Measurements from ENCODE around the gene SCGB1C1. TPM values are rescaled to one million over a fixed set of nuclear protein-coding genes. Genes with fewer than 3 reads are reported as not detected.

Gene SCGB1C1
- total and polyA plus RNA-seq, 2 experiments from 2014 or later, result not detected

- Histone ChIP-seq H3F3A (replicated peaks; ENCODE audit: low read depth) (peaks cover 11% of the 10 kb centered on the region; the same call in 1 of the 2 replicates), H3K4me3 (peak overlapping the region; percentile 88), H2AFZ (peak overlapping the region; percentile 94), H3K4me1 (ENCODE audit: insufficient read depth) (peaks cover 10% of the 10 kb centered on the region), H3K36me3 (ENCODE audit: insufficient read depth) (0 out of 2 replicates have a peak, but pooled peaks cover 5% of the 10 kb centered on the region), H3K27ac (ENCODE audit: low read depth) (no peak overlapping the region), H4K20me1 (replicated peaks; ENCODE audit: insufficient read depth) (peaks cover 15% of the 10 kb centered on the region), H3K9me2 (ENCODE audit: insufficient read depth) (no peaks in the 10 kb centered on the region), H3K4me2 (peak overlapping the region; percentile 92), H3K79me2 (replicated peaks; ENCODE audit: insufficient read depth) (peaks cover 26% of the 10 kb centered on the region), H3K27me3 (ENCODE audit: insufficient read depth) (no peaks in the 10 kb centered on the region)
- TF ChIP-seq ZNF462 (CRISPR knock-in tag; IDR thresholded peaks at IDR 0.05) (no peak), ZNF114 (CRISPR knock-in tag; IDR thresholded peaks at IDR 0.05) (no peak), NANOG (IDR thresholded peaks at IDR 0.05; ENCODE audit: borderline replicate concordance) (no peak), ZNF331 (CRISPR knock-in tag; IDR thresholded peaks at IDR 0.05; ENCODE audit: low read depth) (no peak), EZH2 (IDR thresholded peaks at IDR 0.05; ENCODE audit: low read depth, unreplicated experiment) (no peak), CTCF (conservative IDR thresholded peaks at IDR 0.05; ENCODE audit: low read depth in 2 of 2) (no peak), REST (IDR thresholded peaks at IDR 0.05; ENCODE audit: unreplicated experiment) (no peak), ETS1 (IDR thresholded peaks at IDR 0.05) (no peak), POLR2AphosphoS5 (IDR thresholded peaks at IDR 0.05; ENCODE audit: low read depth) (no peak), JUNB (IDR thresholded peaks at IDR 0.05; ENCODE audit: unreplicated experiment) (no peak), CREB1 (CRISPR knock-in tag; IDR thresholded peaks at IDR 0.05; ENCODE audit: low read depth) (no peak), EZH2phosphoT487 (IDR thresholded peaks at IDR 0.05; ENCODE audit: unreplicated experiment) (no peak), STAT1 (IDR thresholded peaks at IDR 0.05; ENCODE audit: unreplicated experiment) (no peak)
- no peaks in the 10 kb centered on the region for H3K9me3 Mint-ChIP-seq
- 0 out of 3 replicates have a peak, but pooled peaks cover 4% of the 10 kb centered on the region for H3K4me1 Mint-ChIP-seq
- ATAC-seq (no peak), DNase-seq (ENCODE audit: low spot score) (no peak)
- 0 out of 2 replicates have a peak overlapping the region, but pooled peaks have one; percentile 13 for H3K27ac Mint-ChIP-seq
- H3K36me3 Mint-ChIP-seq (ENCODE audit: low read depth), result peaks cover 7% of the 10 kb centered on the region
- H3K27me3 Mint-ChIP-seq (ENCODE audit: insufficient read depth, low read depth, poor library complexity), result peaks cover 5% of the 10 kb centered on the region
- H3K4me3 Mint-ChIP-seq, result peak overlapping the region; percentile 93
Observed at GRCh38 chr11:235609-235996, 42.7 kb downstream of the SCGB1C1 start.
